Renal cortex interstitium (tissue), 11 donors: ENCODE measurements around the gene CDK5RAP1. TPM values are rescaled to one million over a fixed set of nuclear protein-coding genes. Genes with fewer than 3 reads are reported as not detected.

Experiments used
- DNase-seq, 11 donors: peaks; one replicate each; pipeline ENCODE4 v3.0.0-alpha.2; 2013; ENCODE audit warnings: low read depth in 9 of 11, low spot score in 4 of 11; ENCODE audit errors: extremely low read depth in 1 of 11
- polyA plus RNA-seq, 3 donors: library from polyadenylated mRNA; unstranded; fragments of 120-200 nt; gene quantifications; one replicate each; pipeline ENCODE4 v1.2.1, GENCODE V29; 2013; ENCODE audit not compliant: insufficient read length in 3 of 3

Gene CDK5RAP1
- polyA plus RNA-seq, 3 donors = 34.6 to 45.1 (median 35.4) TPM

- DNase-seq = no peak
Measured at GRCh38 chr20:33348136-33348937, 53.0 kb downstream of the CDK5RAP1 start.

DNA sequence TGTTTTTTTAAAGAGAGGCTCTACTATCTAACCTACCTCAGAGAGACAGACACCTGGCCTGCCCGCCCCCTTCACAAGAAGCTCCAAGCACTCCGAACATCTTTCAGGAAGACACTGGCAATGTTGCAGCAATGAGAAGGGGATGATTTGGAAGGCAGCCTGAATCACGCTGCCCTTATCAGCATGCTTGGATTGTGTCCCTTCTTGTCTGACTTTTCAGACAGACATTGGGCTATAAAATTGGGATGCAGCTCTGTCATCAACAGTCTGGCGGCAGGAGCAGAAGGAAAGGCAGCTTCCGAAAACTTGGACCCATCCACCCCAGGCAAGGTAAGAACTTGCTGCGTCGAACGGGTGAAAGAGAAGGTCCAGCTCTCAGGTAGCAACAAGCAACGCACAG is 56.0 kb downstream of the CDK5RAP1 start:
- DNase-seq = no peak

DNA sequence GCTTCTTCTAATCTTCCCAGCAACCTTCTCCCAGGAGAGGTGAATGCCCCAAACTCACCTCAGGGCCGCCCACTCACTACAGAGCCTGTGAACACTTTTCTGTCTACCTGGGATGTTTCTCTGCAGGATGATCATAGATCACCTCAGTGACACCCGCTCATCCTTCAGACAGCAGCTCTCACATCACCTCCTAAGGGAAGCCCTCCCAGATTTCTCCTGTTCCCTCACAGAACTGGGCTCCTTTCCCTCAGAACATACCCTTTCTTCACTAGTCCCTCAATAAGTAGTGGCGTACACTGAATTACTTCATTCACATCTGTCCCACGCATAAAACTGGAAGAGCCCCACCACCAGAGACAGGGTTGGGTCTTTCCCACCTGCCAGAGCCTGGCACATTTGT is 57.8 kb downstream of the CDK5RAP1 start:
- no peak for DNase-seq

GRCh38 chr20:33339515-33340058 is 61.7 kb downstream of the CDK5RAP1 start:
- no peak for DNase-seq

GRCh38 chr20:33338467-33339258 is 62.7 kb downstream of the CDK5RAP1 start:
- no peak for DNase-seq

DNA sequence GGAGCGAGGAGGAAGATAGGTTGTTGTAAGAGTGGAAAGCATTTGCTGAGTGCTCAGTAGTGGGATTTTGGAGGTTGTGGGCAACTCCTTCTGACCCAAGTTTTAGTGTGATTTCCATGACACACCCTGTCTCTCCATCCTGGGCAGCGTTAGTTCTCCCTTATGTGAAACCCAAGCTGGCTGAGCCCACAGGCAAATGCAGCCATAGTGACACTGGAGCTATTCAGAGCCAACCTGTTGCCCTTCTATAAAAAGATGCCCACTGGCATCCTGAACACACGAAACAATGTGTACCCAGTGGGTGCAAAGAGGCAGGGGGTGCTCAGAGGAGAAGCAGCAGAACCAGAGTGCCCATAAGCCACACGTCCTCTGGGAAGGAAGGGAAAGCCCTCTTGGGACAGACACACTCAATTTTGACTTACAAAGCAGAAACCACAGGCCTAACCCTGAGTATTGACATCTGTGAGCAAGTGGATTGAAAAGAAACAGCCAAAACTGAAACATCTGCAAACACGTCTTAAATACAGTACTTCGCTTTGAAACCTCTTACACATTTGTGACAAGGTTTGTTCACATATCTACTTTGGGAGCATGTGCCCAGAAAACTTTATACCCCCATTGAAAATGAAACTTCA is 63.7 kb downstream of the CDK5RAP1 start:
- no peak for DNase-seq

GRCh38 chr20:33337119-33337518 is 64.2 kb downstream of the CDK5RAP1 start:
- no peak for DNase-seq

- no peak for DNase-seq
Measured at GRCh38 chr20:33336375-33336774, 64.9 kb downstream of the CDK5RAP1 start.

- no peak for DNase-seq
Measured at GRCh38 chr20:33334111-33334510, 67.2 kb downstream of the CDK5RAP1 start.

DNA sequence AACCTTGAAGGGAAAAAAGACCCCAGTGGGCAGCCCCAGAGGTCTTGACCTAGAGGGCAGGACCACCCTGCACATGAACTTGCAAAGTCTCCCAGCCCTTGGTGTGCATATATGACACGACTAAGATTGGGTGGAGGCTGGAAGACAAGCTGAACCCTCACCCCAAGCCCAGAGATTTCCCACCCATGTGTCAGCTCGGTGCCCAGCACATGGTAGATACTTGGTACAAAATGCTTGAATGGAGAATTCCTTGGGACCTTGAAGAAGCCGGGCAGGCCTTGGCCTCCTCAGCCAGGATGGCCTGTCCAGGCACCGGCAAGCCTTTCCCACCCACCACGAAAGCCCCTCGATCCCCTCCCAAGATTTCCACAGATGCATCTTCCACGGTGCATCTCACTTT is 67.7 kb downstream of the CDK5RAP1 start:
- DNase-seq = no peak

DNA sequence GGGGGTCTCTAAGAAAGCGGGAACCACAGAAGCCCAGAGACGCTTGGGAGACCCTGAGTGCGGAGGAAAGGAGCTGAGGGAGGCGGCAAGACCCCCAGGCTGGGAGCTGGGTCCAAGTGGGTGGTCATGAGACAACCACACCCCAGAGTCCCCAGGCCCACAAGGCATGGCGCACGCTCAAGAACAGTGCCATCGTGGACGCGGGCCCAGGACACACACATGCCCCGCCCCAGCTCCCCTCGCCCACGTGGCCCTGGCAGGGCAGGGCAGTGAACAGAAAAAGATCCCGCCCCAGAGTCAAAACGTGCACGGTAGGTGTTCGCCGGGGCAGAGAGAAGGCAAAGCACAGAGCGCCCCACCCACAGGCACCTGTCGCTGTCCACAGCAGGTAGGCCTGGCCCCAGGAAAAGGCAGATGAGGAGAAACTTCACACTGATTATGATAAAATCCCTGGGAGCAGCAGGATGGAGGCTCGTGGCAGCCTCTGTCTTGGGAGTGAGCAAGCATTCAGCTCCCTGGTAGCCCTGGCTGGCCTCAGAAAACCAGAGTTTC is 68.3 kb downstream of the CDK5RAP1 start:
- DNase-seq = no peak

DNA sequence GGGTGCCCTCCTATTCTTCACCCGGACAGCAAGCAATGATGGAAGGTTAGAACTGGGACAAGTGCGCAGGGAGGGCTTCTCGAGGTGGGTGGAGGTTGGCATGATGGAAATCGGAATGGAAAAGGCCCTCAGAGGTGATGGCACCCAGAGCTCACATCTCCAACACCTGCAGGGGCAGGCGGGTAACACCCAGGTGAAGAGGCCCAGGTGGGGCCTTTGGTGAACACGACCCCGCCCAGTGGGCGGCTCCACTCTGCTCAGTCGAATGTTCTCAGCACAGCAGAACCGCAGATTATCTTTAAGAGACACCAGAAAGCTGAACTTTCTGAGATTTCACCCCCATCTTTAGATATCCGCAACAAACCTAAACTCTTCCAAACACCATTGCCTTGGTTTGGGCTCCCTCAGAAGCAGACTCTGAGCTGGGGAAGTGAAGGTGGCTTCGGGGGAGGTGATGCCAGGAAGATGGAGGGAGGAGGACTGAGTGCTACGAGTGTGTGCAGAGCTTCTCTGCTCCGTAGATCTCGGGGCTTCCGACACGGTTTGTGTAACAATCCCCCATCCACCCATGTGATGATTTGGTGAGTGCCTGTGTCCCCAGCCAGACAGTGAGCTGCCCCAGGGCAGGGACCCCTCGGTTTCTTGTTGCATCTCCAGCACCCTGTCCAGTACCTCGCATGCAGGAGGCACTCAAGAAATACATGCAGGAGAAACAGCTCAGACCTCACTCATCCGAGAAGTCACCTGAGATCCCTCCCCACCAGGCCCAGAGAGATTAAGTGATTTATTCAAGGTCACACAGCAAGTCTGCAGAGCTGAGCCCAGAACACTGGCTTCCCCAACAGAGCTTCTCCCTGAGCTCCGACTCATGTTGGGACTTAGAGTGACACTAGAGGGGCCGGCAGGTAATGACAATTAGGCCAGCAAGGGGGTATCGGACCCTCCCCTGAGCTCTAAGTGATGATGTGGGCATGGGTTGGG is 72.9 kb downstream of the CDK5RAP1 start:
- no peak for DNase-seq

GRCh38 chr20:33325350-33325749 is 76.0 kb downstream of the CDK5RAP1 start:
- no peak for DNase-seq

DNA sequence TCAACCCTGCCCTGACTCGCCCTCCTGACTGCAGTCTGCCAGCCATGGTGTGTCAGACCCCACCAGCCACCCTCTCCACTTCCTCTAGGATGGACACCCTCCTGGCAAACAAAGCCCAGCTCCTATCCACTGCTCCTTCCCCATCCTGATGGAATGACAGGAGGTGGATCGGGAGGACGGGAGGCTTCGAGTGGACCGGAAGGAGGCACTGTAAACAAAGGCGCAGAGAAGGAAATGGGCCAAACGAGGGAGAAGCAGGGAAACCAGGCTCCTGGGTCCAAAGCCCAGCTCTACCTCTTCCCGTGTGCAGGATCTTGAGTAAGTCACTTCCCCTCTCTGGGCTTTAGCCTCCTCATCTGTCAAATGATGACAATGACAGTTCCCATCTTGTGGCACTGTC is 78.1 kb downstream of the CDK5RAP1 start:
- no peak for DNase-seq

DNA sequence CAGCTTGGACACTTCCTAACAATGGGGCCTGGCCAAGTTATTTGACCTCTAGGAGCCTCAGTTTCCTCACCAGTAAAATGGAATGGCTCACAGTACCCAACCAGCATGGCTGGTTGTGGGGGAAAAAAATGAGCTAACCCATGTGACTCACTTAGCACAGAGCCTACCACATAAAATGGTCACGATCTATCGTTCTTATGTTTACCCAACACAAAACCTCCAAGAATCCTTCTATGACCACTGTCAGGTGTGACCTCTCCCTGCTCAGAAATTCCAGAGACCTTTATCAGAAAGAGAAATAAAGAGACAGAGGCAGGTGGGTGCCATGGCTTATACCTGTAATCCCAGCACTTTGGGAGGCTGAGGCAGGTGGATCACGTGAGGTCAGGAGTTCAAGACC is 78.9 kb downstream of the CDK5RAP1 start:
- no peak for DNase-seq

DNA sequence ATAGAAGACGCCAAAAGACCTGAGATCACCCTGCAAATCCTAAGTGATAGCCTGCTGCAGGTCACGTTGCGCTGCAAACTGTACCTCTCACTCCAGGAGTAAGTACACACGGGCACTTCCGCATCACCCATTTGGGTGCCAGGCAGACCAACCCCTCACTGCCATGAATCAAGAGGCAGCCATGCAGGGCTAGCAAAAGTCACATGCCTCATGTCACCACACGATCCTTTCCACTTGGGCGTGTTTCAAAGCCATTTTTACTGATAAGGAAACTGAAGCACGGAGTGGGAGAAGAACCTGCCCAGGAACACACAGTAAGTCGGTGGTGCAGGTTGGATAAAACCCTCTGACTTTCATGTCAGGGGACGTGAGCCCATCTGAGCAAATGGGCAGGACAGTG is 81.3 kb downstream of the CDK5RAP1 start:
- no peak for DNase-seq

DNA sequence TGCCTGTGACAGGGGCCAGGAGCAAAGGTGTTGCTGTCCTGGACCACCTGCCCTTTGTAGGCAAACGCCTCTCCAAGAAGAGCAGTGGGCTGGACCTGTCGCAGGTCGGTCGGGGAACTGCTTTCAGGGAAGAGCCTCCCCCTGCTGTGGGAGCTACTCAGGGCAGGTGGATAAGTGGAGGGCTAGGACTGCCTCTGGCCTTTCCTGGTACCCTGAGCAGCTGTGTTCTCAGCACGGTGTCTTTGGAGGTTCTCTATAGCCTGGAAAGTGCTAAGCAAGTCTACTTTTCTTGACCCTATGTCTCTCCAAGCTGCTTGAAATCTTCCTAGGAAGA is 83.3 kb downstream of the CDK5RAP1 start:
- DNase-seq = no peak

- DNase-seq = no peak
Measured at GRCh38 chr20:33317424-33318095, 83.8 kb downstream of the CDK5RAP1 start.
